Osteocyte (in vitro differentiated cells): Measurements from ENCODE around the gene NUP37. TPM values are rescaled to one million over a fixed set of nuclear protein-coding genes. Genes with fewer than 3 reads are reported as not detected.

Experiments used
- DNase-seq: peaks from one replicate; pipeline ENCODE4 v3.0.0; 2021; ENCODE audit warnings: mixed read lengths; ENCODE audit not compliant: unreplicated experiment; ENCODE audit errors: extremely low spot score
- H3K27ac Mint-ChIP-seq: one replicate; pipeline ENCODE4 v1.8.0; 2021; ENCODE audit warnings: mild to moderate bottlenecking, mixed read lengths; ENCODE audit not compliant: unreplicated experiment
- H3K27me3 Mint-ChIP-seq: one replicate; pipeline ENCODE4 v1.8.0; 2021; ENCODE audit warnings: mixed read lengths; ENCODE audit not compliant: unreplicated experiment
- H3K36me3 Mint-ChIP-seq: one replicate; pipeline ENCODE4 v1.8.0; 2021; ENCODE audit warnings: mixed read lengths; ENCODE audit not compliant: unreplicated experiment
- H3K4me1 Mint-ChIP-seq: one replicate; pipeline ENCODE4 v1.8.0; 2021; ENCODE audit warnings: mixed read lengths; ENCODE audit not compliant: unreplicated experiment
- H3K4me3 Mint-ChIP-seq: one replicate; pipeline ENCODE4 v1.8.0; 2021; ENCODE audit warnings: mild to moderate bottlenecking, moderate library complexity, mixed read lengths; ENCODE audit not compliant: unreplicated experiment
- H3K9me3 Mint-ChIP-seq: one replicate; pipeline ENCODE4 v1.8.0; 2021; ENCODE audit warnings: mixed read lengths; ENCODE audit not compliant: unreplicated experiment
- total RNA-seq: library from RNA; stranded (reverse); gene quantifications from 2 replicates; pipeline ENCODE4 v1.2.1, GENCODE V29; 2021
- TF ChIP-seq, protein P1 (sequence below): fragments of 200-600 bp; sonication (generic); IDR thresholded peaks from 2 replicates; pipeline ENCODE4 v1.5.0; 2021; ENCODE audit warnings: antibody characterized with exemption, mild to moderate bottlenecking, moderate library complexity

NUP37 gene
- total RNA-seq, 1 donor from 2014 or later, result 24.6 TPM

DNA sequence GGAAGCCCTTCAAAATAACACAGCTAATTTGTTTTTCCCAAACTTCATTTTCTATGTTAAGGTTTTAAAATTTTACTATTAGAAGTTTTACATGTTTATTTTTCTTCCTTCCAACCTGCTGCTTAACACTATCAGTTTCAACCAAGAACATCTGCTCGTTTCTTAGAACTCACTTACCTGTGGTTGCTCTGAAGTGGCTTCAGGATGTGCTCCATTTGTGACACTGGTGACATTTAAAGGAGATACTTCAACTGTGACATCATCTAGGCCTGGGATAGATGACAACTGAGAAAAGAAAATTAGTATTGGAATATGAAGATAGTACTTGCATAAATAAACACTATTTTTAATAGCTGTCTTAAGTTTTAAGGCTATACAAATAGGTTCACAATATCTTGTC is 76.0 kb downstream of the NUP37 start:
- TF ChIP-seq, protein P1, sequence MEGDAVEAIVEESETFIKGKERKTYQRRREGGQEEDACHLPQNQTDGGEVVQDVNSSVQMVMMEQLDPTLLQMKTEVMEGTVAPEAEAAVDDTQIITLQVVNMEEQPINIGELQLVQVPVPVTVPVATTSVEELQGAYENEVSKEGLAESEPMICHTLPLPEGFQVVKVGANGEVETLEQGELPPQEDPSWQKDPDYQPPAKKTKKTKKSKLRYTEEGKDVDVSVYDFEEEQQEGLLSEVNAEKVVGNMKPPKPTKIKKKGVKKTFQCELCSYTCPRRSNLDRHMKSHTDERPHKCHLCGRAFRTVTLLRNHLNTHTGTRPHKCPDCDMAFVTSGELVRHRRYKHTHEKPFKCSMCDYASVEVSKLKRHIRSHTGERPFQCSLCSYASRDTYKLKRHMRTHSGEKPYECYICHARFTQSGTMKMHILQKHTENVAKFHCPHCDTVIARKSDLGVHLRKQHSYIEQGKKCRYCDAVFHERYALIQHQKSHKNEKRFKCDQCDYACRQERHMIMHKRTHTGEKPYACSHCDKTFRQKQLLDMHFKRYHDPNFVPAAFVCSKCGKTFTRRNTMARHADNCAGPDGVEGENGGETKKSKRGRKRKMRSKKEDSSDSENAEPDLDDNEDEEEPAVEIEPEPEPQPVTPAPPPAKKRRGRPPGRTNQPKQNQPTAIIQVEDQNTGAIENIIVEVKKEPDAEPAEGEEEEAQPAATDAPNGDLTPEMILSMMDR, result no peak
- Mint-ChIP-seq H3K4me1 (no peaks in the 10 kb centered on the region), H3K27ac (no peak overlapping the region), H3K36me3 (peaks cover 8% of the 10 kb centered on the region), H3K4me3 (no peak overlapping the region), H3K27me3 (no peaks in the 10 kb centered on the region), H3K9me3 (no peaks in the 10 kb centered on the region)
- DNase-seq, result no peak

DNA sequence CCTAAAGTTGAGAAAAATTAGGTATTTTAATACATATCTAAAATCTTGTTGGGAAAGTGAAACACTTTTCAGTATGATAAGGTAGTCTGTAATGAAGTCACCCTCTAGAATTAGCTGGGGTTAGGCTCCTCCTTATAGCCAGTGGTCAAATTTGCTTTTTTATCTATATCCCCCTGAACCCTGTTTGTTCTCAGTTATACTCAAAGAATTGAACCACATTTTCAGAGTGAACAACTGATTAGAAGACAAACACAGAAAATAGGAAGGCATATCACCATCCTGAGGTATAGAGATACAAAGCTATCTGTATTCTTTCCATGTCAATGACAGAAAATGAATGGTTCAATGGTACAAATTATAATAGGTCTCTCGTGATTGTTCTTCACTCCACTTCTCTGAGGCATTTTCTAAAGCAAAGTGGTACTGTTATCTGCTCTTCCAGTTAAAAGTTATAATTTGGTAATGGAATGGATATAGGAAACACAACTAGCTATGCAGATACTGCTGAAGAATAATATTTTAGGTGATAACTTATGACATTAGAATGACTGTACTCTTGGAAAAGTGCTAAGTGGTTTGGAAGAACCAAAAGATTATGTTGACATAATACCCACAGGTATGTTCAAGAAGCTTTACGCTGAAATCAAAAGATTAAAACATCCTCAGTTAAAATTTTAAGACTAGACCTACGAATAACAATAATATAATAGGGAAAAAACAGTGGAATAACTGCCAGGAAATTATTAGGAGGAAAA is 85.7 kb downstream of the NUP37 start:
- Mint-ChIP-seq H3K27me3 (no peaks in the 10 kb centered on the region), H3K36me3 (peaks cover 39% of the 10 kb centered on the region), H3K4me3 (no peak overlapping the region), H3K9me3 (no peaks in the 10 kb centered on the region), H3K4me1 (no peaks in the 10 kb centered on the region), H3K27ac (no peak overlapping the region)
- DNase-seq, result no peak
- TF ChIP-seq, protein P1, result no peak

DNA sequence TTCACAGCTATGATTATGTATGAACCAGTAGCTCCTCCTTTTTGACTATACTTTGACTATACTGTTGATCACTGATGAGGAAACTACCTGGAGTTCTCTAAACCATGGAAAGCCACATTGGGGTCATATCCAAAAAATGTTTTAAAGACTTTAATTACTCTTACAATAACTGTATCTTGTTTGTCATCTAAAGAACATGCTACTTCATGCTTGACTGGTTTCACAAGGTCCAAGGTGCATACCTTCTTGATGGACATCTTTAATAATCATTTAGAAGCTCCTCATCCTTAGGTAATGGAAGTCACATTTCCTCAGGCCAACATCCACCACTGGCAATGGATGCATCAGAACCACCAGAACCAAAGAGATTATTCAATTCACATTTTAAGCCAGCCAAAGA is 88.1 kb downstream of the NUP37 start:
- Mint-ChIP-seq H3K27ac (no peak overlapping the region), H3K9me3 (no peaks in the 10 kb centered on the region), H3K27me3 (no peaks in the 10 kb centered on the region), H3K4me1 (no peaks in the 10 kb centered on the region), H3K4me3 (no peak overlapping the region), H3K36me3 (peaks cover 31% of the 10 kb centered on the region)
- DNase-seq, result no peak
- TF ChIP-seq, protein P1, result no peak

DNA sequence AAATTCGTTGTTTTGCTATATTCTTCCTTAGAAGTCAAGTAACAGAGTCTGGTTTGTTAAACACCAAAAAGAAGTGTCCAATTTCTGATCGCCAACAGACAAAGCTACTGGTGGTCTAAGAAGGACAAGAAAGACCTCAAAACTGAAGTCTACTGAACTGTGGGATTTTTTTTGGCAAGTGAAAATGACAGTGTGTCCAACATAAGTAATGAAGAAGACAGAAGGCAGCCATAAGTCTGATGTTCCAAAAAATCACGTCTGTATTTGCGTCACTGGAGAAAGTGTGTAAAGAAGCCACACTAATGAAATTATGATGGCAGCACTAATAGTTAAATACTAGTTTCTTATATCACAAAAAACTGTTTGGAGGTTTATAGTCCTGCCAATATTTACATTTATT is 90.8 kb downstream of the NUP37 start:
- Mint-ChIP-seq H3K4me1 (no peaks in the 10 kb centered on the region), H3K4me3 (no peak overlapping the region), H3K9me3 (no peaks in the 10 kb centered on the region), H3K27me3 (no peaks in the 10 kb centered on the region), H3K36me3 (peaks cover 21% of the 10 kb centered on the region), H3K27ac (no peak overlapping the region)
- TF ChIP-seq, protein P1, result no peak
- DNase-seq, result no peak

DNA sequence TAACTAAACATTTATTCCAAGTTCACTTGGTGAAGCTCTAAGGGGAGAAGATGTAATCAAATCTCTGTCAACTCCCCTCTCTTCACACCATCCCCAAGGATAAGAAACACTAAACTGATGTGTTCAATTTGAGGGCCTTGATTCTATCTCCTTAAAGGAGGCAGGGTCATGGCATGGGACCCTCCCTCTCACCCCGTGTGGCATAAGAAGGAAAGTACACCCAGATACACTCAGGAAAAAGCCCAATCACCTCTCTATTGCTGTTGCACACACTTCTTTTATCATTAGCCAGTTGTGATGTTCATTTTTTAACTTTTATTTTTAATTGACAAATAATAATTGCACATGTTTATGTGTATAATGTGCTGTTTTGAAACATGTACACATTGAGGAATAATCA is 93.2 kb downstream of the NUP37 start:
- Mint-ChIP-seq H3K4me3 (no peak overlapping the region), H3K36me3 (peaks cover 20% of the 10 kb centered on the region), H3K27me3 (no peaks in the 10 kb centered on the region)

More for the DNA sequence above, 93.2 kb downstream of the NUP37 start:
- H3K27ac Mint-ChIP-seq, result no peak overlapping the region
- no peaks in the 10 kb centered on the region for H3K4me1 Mint-ChIP-seq
- no peaks in the 10 kb centered on the region for H3K9me3 Mint-ChIP-seq
- no peak for DNase-seq
- TF ChIP-seq, protein P1, result no peak
